GM12874 (cell line): Measurements from ENCODE around the gene NOP58.

ENCODE experiments used
- CTCF ChIP-seq: IDR thresholded peaks from 2 replicates; pipeline ENCODE4 v1.5.1; 2011; ENCODE audit warnings: low read depth, mild to moderate bottlenecking, control low read depth, low read length, moderate library complexity; ENCODE audit not compliant: insufficient read depth

NOP58 gene

GRCh38 chr2:202314116-202314515 is 48.6 kb downstream of the NOP58 start:
- TF ChIP-seq CTCF = no peak

GRCh38 chr2:202317080-202317857 is 51.7 kb downstream of the NOP58 start:
- no peak for TF ChIP-seq CTCF

GRCh38 chr2:202322435-202322834 is 56.9 kb downstream of the NOP58 start:
- no peak for TF ChIP-seq CTCF

GRCh38 chr2:202327858-202328257 is 62.3 kb downstream of the NOP58 start:
- no peak for TF ChIP-seq CTCF

GRCh38 chr2:202335791-202336467 is 70.4 kb downstream of the NOP58 start:
- no peak for TF ChIP-seq CTCF

- TF ChIP-seq CTCF = no peak
Observed at GRCh38 chr2:202337151-202337550, 71.6 kb downstream of the NOP58 start.

- TF ChIP-seq CTCF = no peak
Observed at GRCh38 chr2:202337706-202338346, 72.3 kb downstream of the NOP58 start.
